HepG2 (cell line): ENCODE measurements around the gene SH3BGRL2.

ENCODE experiments used
- NFE2L2 ChIP-seq: fragments of 150-350 bp; IDR thresholded peaks from 2 replicates; pipeline ENCODE4 v1.6.1; 2014; ENCODE audit warnings: low read length
- TF ChIP-seq, protein P1 (sequence below): sonication (generic); formaldehyde crosslinking; IDR thresholded peaks from 2 replicates; pipeline ENCODE4 v1.5.0; 2020; ENCODE audit warnings: mild to moderate bottlenecking, missing genetic modification reagents, moderate library complexity

DNA sequence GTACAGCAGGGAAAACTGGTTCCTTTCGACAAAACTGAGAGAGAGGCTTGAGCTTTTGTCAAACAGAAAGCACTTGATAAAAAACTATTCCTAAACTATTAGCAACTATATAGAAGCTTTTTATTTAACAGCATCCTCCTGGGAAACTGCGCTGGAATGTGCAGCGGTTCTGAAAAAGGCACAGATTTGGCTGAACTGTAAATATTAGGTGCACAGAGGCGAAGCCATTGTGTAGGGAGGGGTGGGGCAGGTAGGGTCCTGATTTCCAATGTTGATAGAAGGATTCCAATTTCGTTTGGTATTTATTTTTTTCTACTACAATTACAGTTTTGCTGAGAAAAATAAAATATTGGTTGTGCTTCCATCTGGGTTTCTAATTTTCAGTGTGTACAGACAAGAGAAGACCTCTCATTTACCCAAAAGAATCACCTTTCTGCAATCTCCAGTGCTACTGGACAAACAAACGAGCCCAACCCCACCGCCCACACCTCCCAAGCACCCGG is 698 bp upstream of the SH3BGRL2 start:
- TF ChIP-seq, protein P1, sequence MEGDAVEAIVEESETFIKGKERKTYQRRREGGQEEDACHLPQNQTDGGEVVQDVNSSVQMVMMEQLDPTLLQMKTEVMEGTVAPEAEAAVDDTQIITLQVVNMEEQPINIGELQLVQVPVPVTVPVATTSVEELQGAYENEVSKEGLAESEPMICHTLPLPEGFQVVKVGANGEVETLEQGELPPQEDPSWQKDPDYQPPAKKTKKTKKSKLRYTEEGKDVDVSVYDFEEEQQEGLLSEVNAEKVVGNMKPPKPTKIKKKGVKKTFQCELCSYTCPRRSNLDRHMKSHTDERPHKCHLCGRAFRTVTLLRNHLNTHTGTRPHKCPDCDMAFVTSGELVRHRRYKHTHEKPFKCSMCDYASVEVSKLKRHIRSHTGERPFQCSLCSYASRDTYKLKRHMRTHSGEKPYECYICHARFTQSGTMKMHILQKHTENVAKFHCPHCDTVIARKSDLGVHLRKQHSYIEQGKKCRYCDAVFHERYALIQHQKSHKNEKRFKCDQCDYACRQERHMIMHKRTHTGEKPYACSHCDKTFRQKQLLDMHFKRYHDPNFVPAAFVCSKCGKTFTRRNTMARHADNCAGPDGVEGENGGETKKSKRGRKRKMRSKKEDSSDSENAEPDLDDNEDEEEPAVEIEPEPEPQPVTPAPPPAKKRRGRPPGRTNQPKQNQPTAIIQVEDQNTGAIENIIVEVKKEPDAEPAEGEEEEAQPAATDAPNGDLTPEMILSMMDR (CRISPR knock-in tag), result no peak
- TF ChIP-seq NFE2L2, result no peak
